ENCODE measurements around the gene GSG1L. TPM values are rescaled to one million over a fixed set of nuclear protein-coding genes. Genes with fewer than 3 reads are reported as not detected.

GSG1L gene
- total and polyA plus RNA-seq, 2 experiments from 2014 or later: not detected

DNA sequence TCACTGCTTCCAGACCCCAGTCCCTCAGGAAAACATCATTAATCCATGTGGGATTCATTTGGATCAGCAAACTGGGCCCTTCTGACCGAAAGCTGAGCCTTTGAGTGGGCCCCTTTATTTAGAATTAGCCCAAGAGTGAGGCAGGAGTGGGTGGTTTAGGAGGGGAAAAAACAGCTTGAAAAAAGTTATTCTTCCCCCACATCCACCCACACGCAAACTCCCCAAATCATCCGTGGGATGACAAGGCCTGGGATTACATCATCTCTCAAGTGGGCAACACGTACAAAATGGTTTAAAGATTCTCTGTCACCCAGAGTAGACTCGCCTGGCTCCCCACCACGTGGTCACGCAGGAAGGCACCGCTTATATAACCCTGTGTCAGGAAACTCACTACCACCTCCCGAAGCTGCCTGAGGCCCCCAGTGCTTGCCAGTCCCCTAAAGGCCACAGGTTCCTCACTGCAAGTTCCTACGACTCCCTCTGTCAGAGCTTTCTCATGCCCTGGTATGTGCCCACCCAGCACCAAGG is 27.6 kb downstream of the GSG1L start:
- no peak overlapping the region for H3K4me2 ChIP-seq
- H3K9me3 ChIP-seq (ENCODE audit: low read depth): no peaks in the 10 kb centered on the region
- H3K27ac ChIP-seq: no peak overlapping the region
- H2AFZ ChIP-seq: no peak overlapping the region
- WGBS (ENCODE audit: low lambda C conversion rate, missing lambda C conversion rate): 78% methylated on average over 10 of the region's 10 CpGs
- DNase-seq (ENCODE audit: low spot score): no peak
- no peak for TF ChIP-seq EZH2phosphoT487 (IDR thresholded peaks at IDR 0.05; ENCODE audit: low read depth, severe bottlenecking, unreplicated experiment)
- no peak for TF ChIP-seq EZH2 (IDR thresholded peaks at IDR 0.05; ENCODE audit: borderline replicate concordance)
- TF ChIP-seq, protein P1, sequence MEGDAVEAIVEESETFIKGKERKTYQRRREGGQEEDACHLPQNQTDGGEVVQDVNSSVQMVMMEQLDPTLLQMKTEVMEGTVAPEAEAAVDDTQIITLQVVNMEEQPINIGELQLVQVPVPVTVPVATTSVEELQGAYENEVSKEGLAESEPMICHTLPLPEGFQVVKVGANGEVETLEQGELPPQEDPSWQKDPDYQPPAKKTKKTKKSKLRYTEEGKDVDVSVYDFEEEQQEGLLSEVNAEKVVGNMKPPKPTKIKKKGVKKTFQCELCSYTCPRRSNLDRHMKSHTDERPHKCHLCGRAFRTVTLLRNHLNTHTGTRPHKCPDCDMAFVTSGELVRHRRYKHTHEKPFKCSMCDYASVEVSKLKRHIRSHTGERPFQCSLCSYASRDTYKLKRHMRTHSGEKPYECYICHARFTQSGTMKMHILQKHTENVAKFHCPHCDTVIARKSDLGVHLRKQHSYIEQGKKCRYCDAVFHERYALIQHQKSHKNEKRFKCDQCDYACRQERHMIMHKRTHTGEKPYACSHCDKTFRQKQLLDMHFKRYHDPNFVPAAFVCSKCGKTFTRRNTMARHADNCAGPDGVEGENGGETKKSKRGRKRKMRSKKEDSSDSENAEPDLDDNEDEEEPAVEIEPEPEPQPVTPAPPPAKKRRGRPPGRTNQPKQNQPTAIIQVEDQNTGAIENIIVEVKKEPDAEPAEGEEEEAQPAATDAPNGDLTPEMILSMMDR (IDR thresholded peaks at IDR 0.05; ENCODE audit: poor library complexity): no peak
- H3K9me2 ChIP-seq (replicated peaks; ENCODE audit: insufficient read depth): no peaks in the 10 kb centered on the region
- no peak overlapping the region for H3K4me3 ChIP-seq
- no peaks in the 10 kb centered on the region for H3K79me2 ChIP-seq
- H3K27me3 ChIP-seq: peaks cover 2% of the 10 kb centered on the region
- H3K4me1 ChIP-seq (ENCODE audit: insufficient read depth): no peaks in the 10 kb centered on the region
- no peaks in the 10 kb centered on the region for H3K36me3 ChIP-seq (replicated peaks; ENCODE audit: insufficient read depth, low read depth)
- no peaks in the 10 kb centered on the region for H4K20me1 ChIP-seq (ENCODE audit: insufficient read depth, poor library complexity, severe bottlenecking)

DNA sequence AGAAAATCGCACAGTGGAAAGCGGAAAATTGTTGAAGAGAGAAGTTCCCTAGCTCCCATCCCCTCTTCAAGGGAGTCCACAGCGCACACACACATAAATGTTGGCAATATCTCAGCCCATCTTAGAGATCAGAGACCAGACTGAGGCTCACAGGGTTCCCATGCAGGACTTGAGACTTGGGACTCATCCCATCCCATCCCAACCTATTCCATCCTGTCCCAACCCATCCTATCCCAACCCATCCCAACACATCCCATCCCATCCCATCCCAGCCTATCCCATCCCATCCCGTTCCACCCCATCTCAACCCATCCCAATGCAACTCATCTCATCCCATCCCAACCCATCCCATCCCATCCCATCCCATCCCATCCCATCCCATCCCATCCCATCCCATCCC is 29.6 kb downstream of the GSG1L start:
- H3K27ac ChIP-seq: no peak overlapping the region
- no peaks in the 10 kb centered on the region for H3K9me3 ChIP-seq (ENCODE audit: low read depth)
- no peak overlapping the region for H3K4me2 ChIP-seq
- no peaks in the 10 kb centered on the region for H3K36me3 ChIP-seq (replicated peaks; ENCODE audit: insufficient read depth, low read depth)
- no peak overlapping the region for H3K4me3 ChIP-seq
- 85% methylated on average over 4 of the region's 4 CpGs for WGBS (ENCODE audit: low lambda C conversion rate, missing lambda C conversion rate)
- H3K79me2 ChIP-seq: no peaks in the 10 kb centered on the region
- no peaks in the 10 kb centered on the region for H3K9me2 ChIP-seq (replicated peaks; ENCODE audit: insufficient read depth)
- H3K4me1 ChIP-seq (ENCODE audit: insufficient read depth): no peaks in the 10 kb centered on the region
- no peaks in the 10 kb centered on the region for H3K27me3 ChIP-seq
- DNase-seq (ENCODE audit: low spot score): no peak
- H4K20me1 ChIP-seq (ENCODE audit: insufficient read depth, poor library complexity, severe bottlenecking): no peaks in the 10 kb centered on the region
- TF ChIP-seq, protein P1 (IDR thresholded peaks at IDR 0.05; ENCODE audit: poor library complexity): no peak
- no peak for TF ChIP-seq EZH2phosphoT487 (IDR thresholded peaks at IDR 0.05; ENCODE audit: low read depth, severe bottlenecking, unreplicated experiment)
- TF ChIP-seq EZH2 (IDR thresholded peaks at IDR 0.05; ENCODE audit: borderline replicate concordance): no peak
- no peak overlapping the region for H2AFZ ChIP-seq

DNA sequence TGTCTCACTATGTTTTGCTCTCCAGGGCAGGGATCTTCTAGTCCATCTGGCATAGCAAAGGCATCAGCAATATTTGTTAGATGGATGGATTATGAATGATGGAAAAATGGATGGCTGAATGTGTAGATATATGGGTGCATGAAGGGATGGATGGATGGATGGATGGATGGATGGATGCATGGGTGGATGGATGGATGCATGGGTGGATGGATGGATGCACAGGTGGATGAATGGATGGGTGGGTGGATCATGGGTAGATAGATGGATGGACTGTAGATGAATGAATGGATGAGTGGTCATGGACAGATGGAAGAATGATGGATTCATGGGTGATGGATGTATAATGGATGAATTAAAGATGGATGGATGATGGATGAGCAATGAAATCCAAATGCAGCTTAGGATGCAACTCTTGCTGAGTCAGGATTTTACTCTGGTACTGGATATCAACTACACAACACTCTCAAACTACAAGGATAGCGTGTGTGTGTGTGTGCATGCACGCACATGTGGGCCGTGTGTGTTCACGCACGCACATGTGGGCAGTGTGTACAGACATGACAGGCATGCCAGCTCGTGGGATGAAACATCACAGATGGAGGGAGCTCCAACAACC is 34.0 kb downstream of the GSG1L start:
- H3K79me2 ChIP-seq: no peaks in the 10 kb centered on the region
- H3K4me3 ChIP-seq: no peak overlapping the region
- H3K27me3 ChIP-seq: no peaks in the 10 kb centered on the region
- no peak overlapping the region for H2AFZ ChIP-seq
- no peaks in the 10 kb centered on the region for H3K9me3 ChIP-seq (ENCODE audit: low read depth)
- H3K36me3 ChIP-seq (replicated peaks; ENCODE audit: insufficient read depth, low read depth): no peaks in the 10 kb centered on the region
- no peaks in the 10 kb centered on the region for H3K9me2 ChIP-seq (replicated peaks; ENCODE audit: insufficient read depth)
- TF ChIP-seq, protein P1 (IDR thresholded peaks at IDR 0.05; ENCODE audit: poor library complexity): no peak
- TF ChIP-seq EZH2 (IDR thresholded peaks at IDR 0.05; ENCODE audit: borderline replicate concordance) (no peak), EZH2phosphoT487 (IDR thresholded peaks at IDR 0.05; ENCODE audit: low read depth, severe bottlenecking, unreplicated experiment) (no peak)
- no peaks in the 10 kb centered on the region for H3K4me1 ChIP-seq (ENCODE audit: insufficient read depth)
- 89% methylated on average over 6 of the region's 6 CpGs for WGBS (ENCODE audit: low lambda C conversion rate, missing lambda C conversion rate)
- no peak for DNase-seq (ENCODE audit: low spot score)
- H3K27ac ChIP-seq: no peak overlapping the region
- no peaks in the 10 kb centered on the region for H4K20me1 ChIP-seq (ENCODE audit: insufficient read depth, poor library complexity, severe bottlenecking)
- H3K4me2 ChIP-seq: no peak overlapping the region
